Mucosa of descending colon (tissue), 3 donors: ENCODE measurements around the gene SLCO2B1. TPM values are rescaled to one million over a fixed set of nuclear protein-coding genes. Genes with fewer than 3 reads are reported as not detected.

Experiments
- ATAC-seq: fragments of 200-7000 bp; cut with Tn5 transposase; one replicate; pipeline ENCODE4 v1.9.1; 2020; ENCODE audit warnings: mild to moderate bottlenecking, moderate library complexity
- DNase-seq, 3 donors: peaks; one replicate each; pipeline ENCODE4 v3.0.0-alpha.2; 2020
- H3K36me3 ChIP-seq: fragments of 200-600 bp; one replicate; pipeline ENCODE4 v1.8.0; 2021; ENCODE audit warnings: low read depth, mild to moderate bottlenecking
- H3K4me1 ChIP-seq: fragments of 200-600 bp; one replicate; pipeline ENCODE4 v1.8.0; 2021; ENCODE audit warnings: low read depth, mild to moderate bottlenecking
- H3K4me3 ChIP-seq: fragments of 200-600 bp; one replicate; pipeline ENCODE4 v1.8.0; 2021; ENCODE audit warnings: mild to moderate bottlenecking
- H3K9me3 ChIP-seq: fragments of 200-600 bp; one replicate; pipeline ENCODE4 v1.8.0; 2021; ENCODE audit warnings: mild to moderate bottlenecking
- intact Hi-C, 2 donors: fragments of 100-400 bp; cut with DNase I in 1 of 2; cut with micrococcal nuclease in 1 of 2; formaldehyde crosslinking; loops; one replicate each; pipeline versions ENCODE4 v1.11.0 to v1.11.1; 2022; cut with DNase I, micrococcal nuclease
- total RNA-seq, 3 donors: library from RNA; stranded (reverse); fragmentation: NEBNext Ultra II Directional in 2 of 3; extraction: Animal tissue kit (Norgen Biotek cat#: 25700) in 2 of 3; gene quantifications; one replicate each; pipeline versions ENCODE4 v1.2.1 to v1.2.4, GENCODE V29; 2021 to 2023
- TF ChIP-seq, protein P1 (sequence below): fragments of 200-600 bp; IDR thresholded peaks from one replicate; pipeline ENCODE4 v1.8.0; 2022; ENCODE audit warnings: antibody characterized with exemption, mild to moderate bottlenecking
- donor health status: DM: no; HTN: no; CAD: no; lungs with moderate emphysema.
- donor health status: DM: no; HTN: no; CAD: no.
- donor health status: DM: no; HTN: yes; CAD: no.

The SLCO2B1 gene
- total RNA-seq, 3 donors from 2014 or later = 65.6 to 93.0 (median 73.1) TPM

DNA sequence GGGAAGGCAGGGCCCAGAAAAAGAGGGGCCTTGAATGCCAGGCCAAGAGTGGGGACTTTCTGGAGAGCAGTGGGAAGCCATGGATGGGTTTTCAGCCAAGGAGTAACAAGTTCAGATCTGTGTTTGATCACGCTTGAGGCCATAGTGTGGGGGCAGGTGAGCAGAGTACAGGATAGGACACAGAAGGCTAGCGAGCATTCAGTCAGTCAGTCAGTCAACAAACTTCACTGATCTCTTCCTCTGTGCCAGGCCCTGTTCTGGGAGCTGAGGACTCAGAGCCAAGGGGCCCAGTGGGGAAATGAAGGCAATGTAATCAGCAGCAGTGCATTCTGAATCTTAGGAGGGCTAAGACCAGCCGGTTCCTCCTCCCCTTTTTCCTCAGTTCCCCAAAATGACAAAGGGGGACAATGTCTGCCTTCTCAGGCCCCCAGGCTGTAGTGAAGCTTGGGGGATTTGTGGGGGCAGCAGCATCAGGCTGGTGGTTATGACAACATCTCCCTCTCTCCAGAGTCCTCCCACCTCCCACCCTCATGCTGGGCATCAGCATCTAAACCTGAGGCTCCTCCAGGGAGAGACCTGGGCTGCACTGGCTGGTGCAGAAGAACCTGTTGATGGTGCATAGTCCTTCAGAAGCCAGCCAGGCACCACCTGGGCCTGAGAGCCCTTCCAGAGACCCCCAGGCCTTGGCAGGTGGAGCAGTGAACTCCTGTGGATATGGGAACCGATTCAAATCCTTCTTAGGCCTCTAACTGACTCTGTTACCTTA lies 46.8 kb downstream of the SLCO2B1 start:
- intact Hi-C loops = no loop called here
- TF ChIP-seq, protein P1, sequence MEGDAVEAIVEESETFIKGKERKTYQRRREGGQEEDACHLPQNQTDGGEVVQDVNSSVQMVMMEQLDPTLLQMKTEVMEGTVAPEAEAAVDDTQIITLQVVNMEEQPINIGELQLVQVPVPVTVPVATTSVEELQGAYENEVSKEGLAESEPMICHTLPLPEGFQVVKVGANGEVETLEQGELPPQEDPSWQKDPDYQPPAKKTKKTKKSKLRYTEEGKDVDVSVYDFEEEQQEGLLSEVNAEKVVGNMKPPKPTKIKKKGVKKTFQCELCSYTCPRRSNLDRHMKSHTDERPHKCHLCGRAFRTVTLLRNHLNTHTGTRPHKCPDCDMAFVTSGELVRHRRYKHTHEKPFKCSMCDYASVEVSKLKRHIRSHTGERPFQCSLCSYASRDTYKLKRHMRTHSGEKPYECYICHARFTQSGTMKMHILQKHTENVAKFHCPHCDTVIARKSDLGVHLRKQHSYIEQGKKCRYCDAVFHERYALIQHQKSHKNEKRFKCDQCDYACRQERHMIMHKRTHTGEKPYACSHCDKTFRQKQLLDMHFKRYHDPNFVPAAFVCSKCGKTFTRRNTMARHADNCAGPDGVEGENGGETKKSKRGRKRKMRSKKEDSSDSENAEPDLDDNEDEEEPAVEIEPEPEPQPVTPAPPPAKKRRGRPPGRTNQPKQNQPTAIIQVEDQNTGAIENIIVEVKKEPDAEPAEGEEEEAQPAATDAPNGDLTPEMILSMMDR = no peak

DNA sequence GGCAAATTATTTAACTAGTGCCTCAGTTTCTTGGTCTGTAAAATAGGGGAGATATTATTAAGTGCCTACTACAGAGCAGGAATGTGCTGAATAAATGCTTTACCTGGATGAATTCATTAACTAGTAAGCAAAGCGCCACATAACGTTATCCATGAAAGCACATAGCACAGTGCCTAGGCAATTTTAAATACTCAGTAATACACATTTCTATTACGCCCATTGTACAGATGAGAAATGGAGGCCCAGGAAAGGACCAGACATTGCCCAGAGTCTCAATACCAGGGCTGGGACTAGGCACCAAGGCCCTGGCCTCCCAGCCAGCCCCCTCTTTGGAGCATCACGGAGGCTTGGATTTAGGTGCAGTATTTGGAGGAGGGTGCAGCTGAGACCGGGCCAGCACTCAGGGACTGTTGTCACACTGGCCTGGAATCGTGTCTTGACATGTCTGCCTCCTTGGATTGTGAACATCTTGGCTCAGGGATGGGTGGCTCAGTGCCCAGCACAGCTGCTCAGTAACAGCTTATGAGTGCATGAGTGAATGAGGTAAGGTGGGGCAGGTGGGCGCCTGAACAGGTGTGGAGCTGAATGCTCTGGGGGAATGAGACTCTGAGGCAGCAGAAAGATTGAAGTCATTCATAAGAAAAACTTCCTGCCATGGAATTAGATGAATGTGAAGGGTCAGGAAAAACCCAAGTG lies 47.5 kb downstream of the SLCO2B1 start:
- no peak for ATAC-seq

More for the DNA sequence above, 46.8 kb downstream of the SLCO2B1 start:
- Histone ChIP-seq H3K9me3 (no peaks in the 10 kb centered on the region), H3K4me1 (no peaks in the 10 kb centered on the region), H3K4me3 (no peak overlapping the region), H3K36me3 (no peaks in the 10 kb centered on the region)
- DNase-seq (no peak), ATAC-seq (no peak)

DNA sequence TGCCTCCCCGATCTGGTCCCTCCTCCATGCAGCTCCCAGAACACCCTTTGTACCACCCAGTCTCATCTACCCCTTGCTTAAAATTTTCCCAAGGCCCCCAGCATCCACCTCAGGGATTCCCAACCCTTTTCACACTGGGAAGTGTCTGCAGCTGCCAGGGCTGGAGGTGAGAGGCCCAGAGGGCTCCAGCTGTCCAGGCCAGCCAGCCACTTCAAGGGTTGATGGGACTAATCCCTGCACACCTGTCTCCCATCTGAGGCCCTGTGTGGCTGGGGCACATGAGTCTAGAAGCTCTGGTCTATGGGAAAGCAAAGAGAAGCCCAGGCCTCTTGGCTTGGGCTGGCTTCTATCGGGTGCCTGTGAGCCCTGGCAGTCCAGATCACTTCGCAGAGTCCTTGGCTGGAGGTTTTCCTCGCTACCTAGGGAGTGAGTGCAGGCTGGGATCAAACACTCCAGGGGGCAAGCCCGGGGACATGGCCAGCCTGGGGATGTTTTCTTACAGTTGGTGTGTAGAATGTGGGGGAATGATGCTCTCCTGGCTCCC lies 48.6 kb downstream of the SLCO2B1 start:
- H3K4me3 ChIP-seq = no peak overlapping the region
- DNase-seq (no peak), ATAC-seq (no peak)
- no peaks in the 10 kb centered on the region for H3K36me3 ChIP-seq
- no peaks in the 10 kb centered on the region for H3K9me3 ChIP-seq
- H3K4me1 ChIP-seq = no peaks in the 10 kb centered on the region
- TF ChIP-seq, protein P1 = no peak
- intact Hi-C loops = no loop called here

More for the DNA sequence above, 47.5 kb downstream of the SLCO2B1 start:
- intact Hi-C loops = no loop called here
- no peak for DNase-seq
- Histone ChIP-seq H3K36me3 (no peaks in the 10 kb centered on the region), H3K9me3 (no peaks in the 10 kb centered on the region), H3K4me1 (no peaks in the 10 kb centered on the region), H3K4me3 (no peak overlapping the region)
- TF ChIP-seq, protein P1 = no peak

DNA sequence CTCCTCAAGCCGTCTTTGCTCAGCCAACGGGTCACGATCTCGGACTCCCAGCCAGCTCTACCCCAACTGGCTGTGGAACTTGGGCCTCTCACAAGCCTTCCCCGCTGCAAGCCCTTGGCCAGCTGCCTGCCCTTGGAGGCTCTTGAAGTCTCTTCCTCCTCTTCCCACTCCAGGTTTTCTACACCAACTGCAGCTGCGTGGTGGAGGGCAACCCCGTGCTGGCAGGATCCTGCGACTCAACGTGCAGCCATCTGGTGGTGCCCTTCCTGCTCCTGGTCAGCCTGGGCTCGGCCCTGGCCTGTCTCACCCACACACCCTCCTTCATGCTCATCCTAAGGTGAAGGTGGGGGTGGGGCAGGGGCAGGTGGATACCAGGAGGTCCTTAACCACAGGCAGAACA lies 49.1 kb downstream of the SLCO2B1 start:
- no peak for ATAC-seq
- TF ChIP-seq, protein P1 = no peak
- Histone ChIP-seq H3K9me3 (no peaks in the 10 kb centered on the region), H3K4me1 (no peaks in the 10 kb centered on the region), H3K36me3 (no peaks in the 10 kb centered on the region), H3K4me3 (no peak overlapping the region)
- intact Hi-C loops = loop anchor here in 1 of 2 donors (5.0 kb wide), 1 partner anchor 58 kb away; no protein-coding TSS in a partner anchor
- DNase-seq = peak in 1 of 3 donors; percentile 23

DNA sequence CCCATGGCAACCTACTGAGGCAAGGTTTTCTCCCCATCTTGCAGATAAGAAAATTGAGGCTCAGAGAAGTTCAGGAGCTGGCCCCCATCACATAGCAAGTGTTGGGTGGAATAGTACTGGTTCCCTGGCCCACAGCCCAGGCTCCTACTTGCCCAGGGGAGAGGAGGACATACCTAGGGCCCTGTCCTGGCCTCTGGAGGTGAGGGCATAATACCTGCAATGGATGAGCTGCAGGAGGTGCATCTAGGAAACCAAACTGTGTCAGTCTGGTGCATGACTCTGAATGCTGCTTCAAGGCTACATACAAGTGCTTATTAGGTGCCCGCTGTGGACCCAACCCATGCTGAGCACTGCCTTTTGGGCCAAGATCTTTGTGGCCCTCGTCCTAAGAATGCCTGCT lies 49.6 kb downstream of the SLCO2B1 start:
- ATAC-seq (no peak), DNase-seq (no peak)
- H3K36me3 ChIP-seq = no peaks in the 10 kb centered on the region
- H3K4me1 ChIP-seq = no peaks in the 10 kb centered on the region
- intact Hi-C loops = loop anchor here in 1 of 2 donors (5.0 kb wide), 1 partner anchor 58 kb away; no protein-coding TSS in a partner anchor
- H3K4me3 ChIP-seq = no peak overlapping the region
- no peaks in the 10 kb centered on the region for H3K9me3 ChIP-seq
- TF ChIP-seq, protein P1 = no peak
